GM18867 (cell line): Measurements from ENCODE around the gene ACTR6.
"Not testable (repeated sequence)": the region's sequence is repeated elsewhere in the genome, so short reads cannot be mapped to it uniquely, and the experiment has no call there.

ENCODE experiments used
- ATAC-seq: cut with Tn5 transposase; IDR thresholded peaks from one replicate; pipeline ENCODE4 v1.9.1; 2021; ENCODE audit warnings: mild to moderate bottlenecking, moderate library complexity; ENCODE audit not compliant: unreplicated experiment

The ACTR6 gene

DNA sequence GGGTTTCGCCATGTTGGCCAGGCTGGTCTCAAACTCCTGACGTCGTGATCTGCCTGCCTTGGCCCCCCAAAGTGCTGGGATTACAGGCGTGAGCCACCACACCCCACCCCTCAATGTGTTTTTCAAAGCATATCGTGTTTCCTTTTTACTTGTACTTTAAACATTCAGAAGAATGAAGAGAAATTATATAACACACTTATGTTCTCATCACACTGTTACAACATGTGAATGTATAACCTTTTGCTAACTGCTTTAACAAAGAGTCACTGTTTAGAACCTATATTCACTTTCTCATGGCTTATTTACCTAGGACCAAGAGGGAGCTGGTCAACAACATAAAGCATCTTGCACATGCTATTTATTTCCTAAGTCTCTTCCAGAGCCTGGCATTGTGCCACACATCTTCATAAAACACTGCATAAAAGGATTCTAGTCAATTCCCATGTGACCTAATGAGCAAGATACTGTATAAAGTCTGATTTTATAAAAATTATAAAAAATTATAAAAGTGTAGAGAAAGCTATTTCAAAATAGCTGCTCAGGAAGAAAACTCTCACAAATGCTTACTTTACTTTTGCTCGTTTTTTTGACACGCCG is 16.0 kb upstream of the ACTR6 start:
- no peak for ATAC-seq

DNA sequence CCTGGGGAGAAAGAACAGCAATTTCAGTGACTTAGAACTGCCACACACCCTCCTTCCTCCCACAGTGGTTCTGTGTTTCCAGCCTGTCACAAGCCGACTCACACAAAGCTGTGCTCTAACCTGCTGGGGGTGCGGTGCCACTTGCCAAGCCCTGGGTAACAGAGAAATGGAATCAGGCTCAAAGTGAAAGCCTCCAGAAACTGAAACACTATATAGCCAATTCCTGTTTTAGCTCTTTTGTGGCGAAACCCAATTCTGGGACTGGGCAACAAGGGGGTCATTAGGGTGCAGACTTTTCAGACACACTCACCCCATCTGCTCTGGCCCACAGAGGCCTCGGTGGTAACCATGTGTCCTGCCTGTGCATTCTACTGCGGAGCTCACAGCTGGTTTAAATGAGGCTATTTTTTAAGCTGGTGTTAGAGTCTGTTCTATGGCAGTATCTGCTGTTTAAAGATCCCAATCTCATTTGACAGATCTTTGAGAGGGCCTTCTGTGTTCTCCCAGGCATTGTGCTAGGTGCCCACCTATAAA is 15.2 kb upstream of the ACTR6 start:
- ATAC-seq, result peak; percentile 91

DNA sequence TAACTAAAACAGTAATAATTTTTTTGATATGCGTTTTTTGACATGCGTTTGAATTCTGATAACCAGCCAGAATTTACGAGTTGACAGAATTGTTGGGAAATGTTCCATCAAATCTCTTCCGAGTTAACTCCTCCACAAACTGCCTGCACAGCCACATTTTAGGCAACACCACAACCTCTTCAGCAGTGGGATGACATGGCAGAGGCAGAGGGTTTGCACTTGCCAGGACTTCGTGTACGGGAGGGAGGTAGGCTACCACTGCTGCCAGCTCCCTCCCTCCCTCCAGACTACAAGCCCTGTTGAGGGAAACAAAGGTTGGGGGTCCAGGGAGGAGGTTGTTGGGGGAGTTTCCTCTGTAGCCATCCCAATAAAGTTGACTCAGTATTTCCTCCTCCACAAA is 14.5 kb upstream of the ACTR6 start:
- ATAC-seq, result no peak

DNA sequence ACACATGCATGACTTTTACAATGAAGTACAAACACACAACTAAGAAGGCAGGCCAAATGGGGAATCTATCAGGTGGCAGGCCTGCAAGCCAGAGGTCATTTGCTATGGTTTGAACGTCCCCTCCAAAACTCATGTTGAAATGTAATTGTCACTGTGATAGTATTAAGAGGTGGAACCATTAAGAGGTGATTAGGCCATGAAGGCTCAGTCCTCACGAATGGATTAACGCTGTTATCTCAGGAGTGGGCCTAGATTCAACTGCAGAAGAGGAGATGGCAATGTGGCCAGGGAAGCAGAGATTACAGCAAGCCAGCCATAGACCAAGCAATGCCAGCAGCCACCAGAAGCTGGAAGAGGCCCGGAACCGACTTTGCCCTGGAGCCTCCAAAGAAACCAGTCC is 13.5 kb upstream of the ACTR6 start:
- no peak for ATAC-seq

DNA sequence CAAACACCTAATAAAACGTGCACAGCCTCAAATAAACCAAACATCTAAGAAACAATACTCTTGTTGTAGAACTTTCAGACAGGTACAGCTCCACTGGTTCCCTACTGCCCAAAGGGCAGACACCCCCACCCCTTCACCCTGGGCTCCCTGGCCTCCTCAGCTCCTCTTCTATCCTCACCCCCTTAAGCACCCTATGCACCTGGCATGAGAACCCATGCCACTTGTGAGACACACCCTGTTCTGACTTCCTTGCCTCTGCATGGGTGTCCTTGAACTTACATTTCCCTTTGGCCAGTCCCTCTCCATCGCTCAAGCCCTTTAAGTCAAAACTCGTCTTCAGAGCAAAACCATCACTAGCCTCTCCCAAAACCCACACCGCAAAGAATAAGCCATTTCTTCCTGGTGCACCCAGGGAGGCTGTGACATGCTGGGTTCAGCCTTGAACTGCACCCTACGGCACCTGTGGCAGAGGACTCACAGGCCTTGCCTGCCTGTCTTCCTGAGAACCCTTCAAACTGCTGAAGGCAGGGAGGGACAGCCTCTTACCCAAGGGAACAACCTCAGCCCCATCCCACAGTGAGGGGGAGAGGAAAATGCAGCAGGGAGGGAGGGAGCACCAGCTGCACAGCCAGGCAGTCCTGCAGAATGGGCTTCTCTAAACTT is 12.6 kb upstream of the ACTR6 start:
- ATAC-seq, result no peak

DNA sequence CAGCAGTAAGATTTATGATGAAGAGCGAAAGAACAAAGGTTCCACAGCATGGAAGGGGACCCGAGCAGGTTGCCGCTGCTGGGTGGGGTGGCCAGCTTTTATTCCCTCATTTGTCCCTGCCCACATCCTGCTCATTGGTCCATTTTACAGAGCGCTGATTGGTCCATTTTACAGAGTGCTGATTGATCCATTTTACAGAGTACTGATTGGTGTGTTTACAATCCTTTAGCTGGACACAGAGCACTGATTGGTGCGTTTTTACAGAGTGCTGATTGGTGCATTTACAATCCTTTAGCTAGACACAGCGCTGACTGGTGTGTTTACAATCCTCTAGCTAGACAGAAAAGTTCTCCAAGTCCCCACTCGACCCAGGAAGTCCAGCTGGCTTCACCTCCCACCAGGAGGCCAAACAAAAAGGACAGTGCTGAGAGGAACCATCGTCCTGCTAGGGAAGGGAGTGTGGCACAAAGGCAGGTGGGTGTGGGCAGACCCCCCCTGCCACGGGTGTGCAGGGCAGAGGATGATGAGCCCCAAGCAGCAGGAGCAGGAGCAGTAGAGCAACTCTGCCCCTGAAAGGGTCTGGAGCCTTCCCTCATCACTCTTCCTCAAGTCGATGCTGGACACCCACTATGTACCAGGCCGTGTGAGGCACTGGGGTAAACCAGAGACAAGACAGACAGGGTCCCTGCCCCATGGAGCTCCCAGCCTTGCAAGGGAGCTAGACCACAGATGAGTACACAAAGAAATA is 11.6 kb upstream of the ACTR6 start:
- ATAC-seq, result not testable (repeated sequence)

DNA sequence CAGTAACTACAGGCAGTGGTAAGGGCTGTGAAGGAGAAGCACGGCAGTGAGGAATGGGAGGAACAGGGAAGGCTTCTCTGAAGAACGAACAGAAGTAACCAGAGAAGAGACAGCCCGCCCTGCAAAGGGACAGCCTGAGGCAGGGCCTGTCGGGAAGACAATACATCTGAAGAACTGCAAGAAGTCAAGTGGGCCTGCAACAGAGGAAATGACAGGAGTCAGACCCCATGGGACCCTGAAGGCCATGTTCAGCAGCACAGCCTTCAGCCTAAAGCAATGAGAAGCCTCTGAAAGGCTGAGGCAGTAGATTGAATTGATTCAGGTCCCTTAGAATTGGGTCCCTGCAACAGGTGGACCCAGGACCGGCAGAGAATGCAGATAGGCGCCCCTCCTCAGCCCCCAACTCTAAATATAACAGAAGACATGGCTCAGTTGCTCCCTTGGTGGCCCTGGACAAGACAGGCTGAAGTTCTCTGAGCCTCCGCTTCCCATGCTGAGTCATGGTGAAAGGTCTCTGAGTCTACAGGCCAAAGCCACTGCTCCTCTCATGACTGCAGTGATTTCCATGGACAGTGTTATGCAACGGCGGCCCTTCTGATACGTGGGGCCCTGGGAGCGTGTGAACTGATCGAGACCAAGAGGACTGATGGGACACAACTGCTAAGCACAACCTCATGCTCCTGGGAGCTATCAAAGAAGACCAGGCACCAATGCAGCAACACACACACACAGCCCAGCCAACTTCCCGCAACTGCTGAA is 10.8 kb upstream of the ACTR6 start:
- no peak for ATAC-seq

DNA sequence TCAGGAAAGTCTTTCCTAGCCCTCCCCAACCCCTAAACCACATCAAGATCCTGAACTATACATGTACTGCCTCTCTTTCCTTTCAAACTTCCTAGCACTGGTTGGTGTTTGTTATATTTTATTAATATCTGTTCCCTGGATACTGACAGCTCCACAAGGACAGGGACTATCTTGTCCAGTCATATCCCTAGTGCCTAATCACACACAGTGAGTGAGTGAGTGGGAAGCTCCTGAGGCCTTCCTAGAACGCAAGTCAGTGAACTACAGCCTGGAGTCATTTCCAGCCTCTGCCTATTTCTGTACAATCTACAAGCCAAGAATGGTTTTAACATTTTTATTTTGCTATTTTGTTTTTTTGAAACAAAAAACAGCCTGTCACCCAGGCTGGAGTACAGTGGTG is 7.5 kb upstream of the ACTR6 start:
- no peak for ATAC-seq

DNA sequence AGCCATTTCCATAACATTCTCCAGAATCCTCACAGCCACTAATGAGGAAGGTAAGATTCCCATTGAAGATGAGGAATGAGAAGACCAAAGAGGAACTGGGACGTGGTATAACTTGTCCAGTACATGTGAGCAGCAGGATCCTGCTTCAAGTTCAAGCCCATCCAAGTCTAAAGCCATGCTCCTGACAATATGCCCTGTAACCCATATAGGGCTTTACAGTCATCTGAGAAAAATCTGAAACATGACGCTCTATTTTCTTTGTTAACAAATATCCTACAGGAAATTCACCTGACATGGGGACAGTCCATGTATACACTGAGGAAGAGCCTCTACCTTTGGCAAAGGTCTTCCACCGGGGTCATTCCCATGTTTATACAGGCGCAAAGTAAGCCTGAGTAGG is 3.1 kb upstream of the ACTR6 start:
- ATAC-seq, result no peak

DNA sequence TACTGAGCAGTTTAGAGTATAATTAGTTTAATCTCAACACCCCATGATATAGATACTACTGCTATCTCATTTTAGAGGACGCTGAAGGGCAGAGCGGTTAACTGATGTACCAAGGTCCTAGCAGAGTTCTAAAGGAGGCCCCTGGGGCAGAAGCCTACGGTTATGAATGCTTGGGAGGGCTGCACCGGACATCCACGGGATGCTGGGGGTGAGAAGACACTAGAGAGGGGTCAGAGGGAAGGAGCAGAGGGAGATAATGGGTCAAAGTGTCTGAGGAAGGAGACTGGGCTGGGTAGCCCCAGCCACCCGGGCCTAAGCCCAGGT is 1.6 kb upstream of the ACTR6 start:
- ATAC-seq, result no peak

DNA sequence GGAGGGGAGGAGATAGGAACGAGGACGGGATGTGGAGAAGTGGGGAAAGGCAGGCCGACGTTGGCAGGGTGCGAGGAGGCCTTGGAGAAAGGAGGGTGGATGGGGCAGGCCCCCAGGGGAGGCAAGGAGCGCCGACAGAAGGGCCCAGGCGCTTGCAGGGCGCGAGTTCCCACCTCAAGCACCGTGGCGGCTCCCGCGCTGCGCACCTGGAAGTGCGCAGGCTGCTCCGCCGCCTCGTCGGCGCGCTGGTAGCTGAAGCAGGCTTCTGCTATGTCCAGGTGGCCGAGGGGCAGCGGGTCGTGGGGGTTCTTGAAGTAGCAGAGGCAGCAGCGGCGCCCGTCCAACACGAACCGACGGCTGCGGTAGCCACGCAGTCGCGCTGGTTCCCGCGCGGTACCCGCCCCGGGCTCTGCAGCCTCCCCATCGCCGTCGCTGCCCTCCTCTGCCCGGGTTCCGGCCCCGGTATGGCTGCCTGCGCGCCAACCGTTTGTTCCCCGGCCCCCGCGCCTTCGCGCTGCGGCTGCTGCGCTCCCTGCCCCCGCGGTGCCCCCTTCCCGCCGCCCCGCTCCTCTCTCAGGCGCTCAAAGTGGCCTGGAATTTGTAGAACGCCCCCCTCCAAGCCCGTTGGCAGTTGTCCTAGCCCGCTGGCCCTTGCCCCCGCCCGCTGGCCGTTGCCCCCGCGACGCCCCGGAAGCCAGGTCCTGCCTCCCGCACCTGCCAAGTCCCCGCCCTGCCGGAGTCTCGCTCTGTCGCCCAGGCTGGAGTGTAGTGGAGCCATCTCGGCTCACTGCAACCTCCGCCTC is 1.1 kb upstream of the ACTR6 start:
- peak; percentile 80 for ATAC-seq

DNA sequence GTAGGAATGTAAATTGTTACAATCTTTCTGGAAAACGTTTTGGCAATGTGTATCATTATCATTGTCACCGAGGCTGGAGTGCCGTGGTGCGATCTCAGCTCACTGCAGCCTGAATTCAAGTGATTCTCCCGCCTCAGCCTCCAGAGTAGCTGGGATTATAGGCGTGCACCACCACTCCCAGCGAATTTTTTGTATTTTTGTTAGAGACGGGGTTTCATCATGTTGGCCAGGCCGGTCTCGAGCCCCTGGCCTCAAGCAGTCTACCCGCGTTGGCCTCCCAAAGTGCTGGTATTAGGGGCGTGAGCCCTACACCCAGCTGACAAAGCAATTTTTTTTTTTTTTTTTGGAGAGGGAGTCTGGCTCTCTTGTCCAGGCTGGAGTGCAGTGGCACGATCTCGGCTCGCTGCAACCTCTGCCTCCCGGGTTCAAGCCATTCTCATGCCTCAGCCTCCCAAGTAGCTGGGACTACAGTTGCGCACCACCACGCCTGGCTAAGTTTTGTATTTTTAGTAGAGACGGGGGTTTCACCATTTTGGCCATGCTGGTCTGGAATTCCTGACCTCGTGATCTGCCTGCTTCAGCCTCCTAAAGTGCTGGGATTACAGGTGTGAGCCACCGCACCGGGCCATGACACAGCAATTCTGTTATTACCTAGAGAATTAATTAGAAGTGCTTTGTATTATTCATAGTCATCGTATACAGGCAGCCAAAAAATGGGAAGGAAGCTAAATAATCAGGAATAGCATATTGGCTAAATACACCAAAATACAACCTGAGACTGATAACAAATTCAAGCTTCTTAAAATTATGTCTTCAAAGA is 1.2 kb downstream of the ACTR6 start:
- ATAC-seq, result no peak

DNA sequence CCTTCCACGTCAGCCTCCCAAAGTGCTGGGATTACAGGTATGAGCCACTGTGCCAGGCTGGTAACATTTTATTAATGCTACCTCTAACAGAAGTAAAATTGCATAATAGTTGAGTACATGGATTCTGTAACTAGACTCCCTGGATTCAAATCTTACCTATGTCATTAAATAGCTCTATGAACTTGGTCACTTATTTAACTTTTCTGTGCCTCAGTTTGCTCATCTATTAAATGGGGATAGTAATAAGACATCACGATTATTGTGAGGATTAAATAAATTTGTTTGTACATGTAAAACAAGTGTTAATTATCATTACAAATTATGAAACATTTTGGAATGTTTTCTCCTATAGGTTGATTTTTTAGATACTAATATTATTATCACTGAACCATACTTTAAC is 6.7 kb downstream of the ACTR6 start:
- no peak for ATAC-seq

DNA sequence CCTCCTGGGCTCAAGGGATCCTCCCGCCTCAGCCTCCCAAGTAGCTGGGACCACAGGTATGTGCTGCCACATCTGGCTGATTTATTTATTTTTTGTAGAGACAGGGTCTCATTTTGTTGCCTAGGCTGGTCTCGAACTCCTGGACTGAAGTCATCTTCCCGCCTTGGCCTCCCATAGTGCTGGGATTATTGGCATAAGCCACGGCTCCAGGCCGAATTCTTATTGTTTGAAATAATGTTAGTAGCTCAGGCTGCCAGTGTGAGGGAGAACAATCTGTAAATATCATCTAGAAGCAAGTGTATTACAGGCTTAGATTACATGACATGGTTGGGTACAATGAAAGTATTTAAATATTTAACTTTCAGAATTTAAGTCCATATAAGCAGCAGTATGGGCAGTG is 8.2 kb downstream of the ACTR6 start:
- no peak for ATAC-seq

DNA sequence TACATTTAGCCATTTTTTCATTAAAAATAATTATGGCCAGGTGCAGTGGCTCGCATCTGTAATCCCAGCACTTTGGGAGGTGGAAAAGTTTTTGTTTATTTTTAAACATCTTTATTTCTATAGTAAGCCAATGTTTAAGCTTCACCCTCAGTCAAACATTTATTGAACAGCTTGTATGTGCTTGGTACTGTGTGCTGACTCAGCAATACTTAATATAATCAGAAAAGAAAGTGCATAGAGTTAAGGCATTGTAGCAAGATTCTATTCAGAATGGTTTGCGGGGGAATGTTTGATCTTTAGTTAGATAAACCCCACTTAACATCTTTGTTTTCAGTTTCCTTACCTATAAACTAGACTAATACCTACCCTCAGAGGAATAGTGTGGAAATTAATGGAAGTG is 11.1 kb downstream of the ACTR6 start:
- no peak for ATAC-seq

DNA sequence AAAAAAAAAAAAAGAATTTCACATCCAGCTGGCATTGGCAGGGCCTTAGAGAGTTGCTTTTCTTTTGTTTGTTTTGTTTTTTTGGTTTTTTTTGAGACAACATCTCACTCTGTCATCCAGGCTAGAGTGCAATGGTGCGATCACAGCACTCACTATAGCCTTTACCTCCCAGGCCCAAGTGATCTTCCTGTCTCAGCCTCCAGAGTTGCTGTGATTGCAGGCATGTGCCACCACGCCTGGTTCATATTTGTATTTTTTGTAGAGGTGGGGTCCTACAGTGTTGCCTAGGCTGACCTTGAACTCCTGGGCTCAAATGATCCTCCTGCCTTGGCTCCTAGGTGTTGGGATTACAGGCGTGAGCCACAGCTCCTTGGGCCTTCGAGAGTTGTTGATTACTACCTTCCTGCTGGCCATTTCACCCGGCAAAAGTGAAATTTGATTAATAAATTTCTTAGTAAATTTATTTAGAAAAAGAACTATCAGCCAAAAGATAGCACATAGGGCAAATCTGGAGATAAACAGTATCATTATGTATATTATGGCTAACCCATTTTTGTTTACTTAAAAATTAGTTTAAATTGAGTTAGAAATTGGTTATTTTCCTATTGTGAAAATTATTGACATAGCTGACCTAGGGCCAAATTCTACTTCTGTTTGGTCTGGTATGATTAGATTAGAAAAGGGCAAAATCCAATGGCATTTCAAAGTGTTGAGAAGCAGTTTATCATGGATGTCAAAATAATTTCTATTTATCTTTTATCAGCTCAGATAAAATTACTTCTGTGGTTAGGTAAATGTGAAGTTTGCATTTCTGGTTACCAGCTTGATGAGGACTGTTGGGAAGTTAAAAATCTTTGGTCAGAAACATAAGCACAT is 12.6 kb downstream of the ACTR6 start:
- ATAC-seq, result no peak

DNA sequence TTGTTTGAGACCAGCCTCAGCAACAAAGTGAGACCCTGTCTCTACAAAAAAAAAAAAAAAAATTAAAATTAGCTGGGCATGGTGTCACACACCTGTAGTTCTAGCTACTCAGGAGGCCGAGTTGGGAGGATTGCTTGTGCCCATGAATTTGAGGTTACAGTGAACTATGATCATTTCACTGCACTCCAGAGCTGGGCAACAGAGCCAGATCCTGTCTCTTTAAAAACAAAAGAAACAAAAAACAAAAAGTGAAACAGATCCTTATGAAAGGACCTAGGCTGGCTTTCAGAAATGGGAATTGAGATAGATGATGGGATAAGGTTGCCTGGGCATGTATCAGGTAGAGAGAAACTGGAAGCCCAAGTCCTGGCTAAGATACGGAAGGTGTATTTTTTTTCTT is 13.9 kb downstream of the ACTR6 start:
- no peak for ATAC-seq

DNA sequence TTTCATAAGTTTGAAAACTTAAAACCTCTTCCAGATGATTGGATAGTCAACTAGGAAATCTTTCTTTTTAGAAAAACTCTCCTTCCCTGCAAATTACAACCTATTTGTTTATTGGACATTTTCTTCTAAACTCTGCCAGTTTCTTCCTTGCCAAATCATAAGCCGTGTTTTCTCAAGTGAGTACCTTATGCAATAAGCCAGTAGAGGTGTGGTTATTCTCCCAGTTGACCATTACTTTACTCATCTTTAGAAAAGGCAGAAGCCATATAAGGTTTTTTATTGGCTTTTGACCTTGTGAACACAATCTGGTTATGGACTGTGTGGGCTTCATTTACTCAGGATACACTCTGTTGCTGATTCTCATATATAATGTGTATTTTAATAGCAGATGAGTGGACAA is 14.6 kb downstream of the ACTR6 start:
- ATAC-seq, result no peak

DNA sequence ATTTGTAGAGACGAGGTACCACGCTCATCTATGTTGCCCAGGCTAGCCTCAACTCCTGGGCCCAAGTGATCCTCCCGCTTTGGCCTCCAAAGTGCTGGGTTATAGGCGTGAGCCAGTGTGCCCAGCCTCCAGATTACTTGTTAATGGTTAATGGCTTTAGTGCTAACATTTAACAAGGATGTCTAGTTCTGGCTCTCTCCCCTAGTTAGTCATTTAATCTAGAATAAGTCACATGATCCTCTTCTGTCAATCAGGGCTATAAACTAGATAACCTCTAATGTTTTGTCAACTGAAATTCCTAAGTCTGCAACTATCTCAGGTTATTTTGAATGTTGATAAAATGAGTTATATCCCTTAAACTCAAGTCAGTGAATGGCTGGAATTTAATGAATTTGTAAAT is 15.7 kb downstream of the ACTR6 start:
- no peak for ATAC-seq
